ENCODE data around the gene CSF1R. TPM values are rescaled to one million over a fixed set of nuclear protein-coding genes. Genes with fewer than 3 reads are reported as not detected.

Gene CSF1R
- total and polyA plus RNA-seq, 4 donors = 5.4 to 46.2 (median 22.1) TPM

- Histone ChIP-seq H3K27ac (ENCODE audit: low read depth in 1 of 2, low read length in 2 of 2) (no peak overlapping the region), H3K9me3 (ENCODE audit: control insufficient read depth in 4 of 4, low read length in 3 of 4) (no peaks in the 10 kb centered on the region), H3K4me1 (ENCODE audit: control insufficient read depth in 4 of 4, insufficient read depth in 4 of 4, low read length in 3 of 4) (peaks cover 0 to 5% (median 0%) of the 10 kb centered on the region in 4 donors), H3K27me3 (ENCODE audit: control insufficient read depth in 4 of 4, insufficient read depth in 4 of 4, low read length in 3 of 4) (no peaks in the 10 kb centered on the region), H3K36me3 (ENCODE audit: control insufficient read depth in 4 of 4, insufficient read depth in 3 of 4, low read depth in 1 of 4, low read length in 3 of 4) (no peaks in the 10 kb centered on the region), H3K9ac (ENCODE audit: low read depth in 1 of 2, low read length in 2 of 2) (no peak overlapping the region), H3K4me3 (ENCODE audit: low read depth in 1 of 3, low read length in 3 of 3) (no peak overlapping the region)
- TF ChIP-seq RAD21 (IDR thresholded peaks at IDR 0.05) (no peak), GABPA (IDR thresholded peaks at IDR 0.05 in 1 of 2, conservative IDR thresholded peaks at IDR 0.05 in 1 of 2) (no peak), SP1 (IDR thresholded peaks at IDR 0.05) (no peak), TAF1 (conservative IDR thresholded peaks at IDR 0.05) (no peak), HNF4A (conservative IDR thresholded peaks at IDR 0.05) (no peak), FOXA2 (IDR thresholded peaks at IDR 0.05) (no peak), NR2F2 (IDR thresholded peaks at IDR 0.05) (no peak), HNF4G (IDR thresholded peaks at IDR 0.05) (no peak), JUND (IDR thresholded peaks at IDR 0.05) (no peak), YY1 (IDR thresholded peaks at IDR 0.05) (no peak), RXRA (IDR thresholded peaks at IDR 0.05) (no peak), MAX (IDR thresholded peaks at IDR 0.05) (no peak), FOXA1 (IDR thresholded peaks at IDR 0.05) (no peak)
- TF ChIP-seq, protein P1, sequence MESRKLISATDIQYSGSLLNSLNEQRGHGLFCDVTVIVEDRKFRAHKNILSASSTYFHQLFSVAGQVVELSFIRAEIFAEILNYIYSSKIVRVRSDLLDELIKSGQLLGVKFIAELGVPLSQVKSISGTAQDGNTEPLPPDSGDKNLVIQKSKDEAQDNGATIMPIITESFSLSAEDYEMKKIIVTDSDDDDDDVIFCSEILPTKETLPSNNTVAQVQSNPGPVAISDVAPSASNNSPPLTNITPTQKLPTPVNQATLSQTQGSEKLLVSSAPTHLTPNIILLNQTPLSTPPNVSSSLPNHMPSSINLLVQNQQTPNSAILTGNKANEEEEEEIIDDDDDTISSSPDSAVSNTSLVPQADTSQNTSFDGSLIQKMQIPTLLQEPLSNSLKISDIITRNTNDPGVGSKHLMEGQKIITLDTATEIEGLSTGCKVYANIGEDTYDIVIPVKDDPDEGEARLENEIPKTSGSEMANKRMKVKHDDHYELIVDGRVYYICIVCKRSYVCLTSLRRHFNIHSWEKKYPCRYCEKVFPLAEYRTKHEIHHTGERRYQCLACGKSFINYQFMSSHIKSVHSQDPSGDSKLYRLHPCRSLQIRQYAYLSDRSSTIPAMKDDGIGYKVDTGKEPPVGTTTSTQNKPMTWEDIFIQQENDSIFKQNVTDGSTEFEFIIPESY (IDR thresholded peaks at IDR 0.05) = no peak
- TF ChIP-seq, protein P2, sequence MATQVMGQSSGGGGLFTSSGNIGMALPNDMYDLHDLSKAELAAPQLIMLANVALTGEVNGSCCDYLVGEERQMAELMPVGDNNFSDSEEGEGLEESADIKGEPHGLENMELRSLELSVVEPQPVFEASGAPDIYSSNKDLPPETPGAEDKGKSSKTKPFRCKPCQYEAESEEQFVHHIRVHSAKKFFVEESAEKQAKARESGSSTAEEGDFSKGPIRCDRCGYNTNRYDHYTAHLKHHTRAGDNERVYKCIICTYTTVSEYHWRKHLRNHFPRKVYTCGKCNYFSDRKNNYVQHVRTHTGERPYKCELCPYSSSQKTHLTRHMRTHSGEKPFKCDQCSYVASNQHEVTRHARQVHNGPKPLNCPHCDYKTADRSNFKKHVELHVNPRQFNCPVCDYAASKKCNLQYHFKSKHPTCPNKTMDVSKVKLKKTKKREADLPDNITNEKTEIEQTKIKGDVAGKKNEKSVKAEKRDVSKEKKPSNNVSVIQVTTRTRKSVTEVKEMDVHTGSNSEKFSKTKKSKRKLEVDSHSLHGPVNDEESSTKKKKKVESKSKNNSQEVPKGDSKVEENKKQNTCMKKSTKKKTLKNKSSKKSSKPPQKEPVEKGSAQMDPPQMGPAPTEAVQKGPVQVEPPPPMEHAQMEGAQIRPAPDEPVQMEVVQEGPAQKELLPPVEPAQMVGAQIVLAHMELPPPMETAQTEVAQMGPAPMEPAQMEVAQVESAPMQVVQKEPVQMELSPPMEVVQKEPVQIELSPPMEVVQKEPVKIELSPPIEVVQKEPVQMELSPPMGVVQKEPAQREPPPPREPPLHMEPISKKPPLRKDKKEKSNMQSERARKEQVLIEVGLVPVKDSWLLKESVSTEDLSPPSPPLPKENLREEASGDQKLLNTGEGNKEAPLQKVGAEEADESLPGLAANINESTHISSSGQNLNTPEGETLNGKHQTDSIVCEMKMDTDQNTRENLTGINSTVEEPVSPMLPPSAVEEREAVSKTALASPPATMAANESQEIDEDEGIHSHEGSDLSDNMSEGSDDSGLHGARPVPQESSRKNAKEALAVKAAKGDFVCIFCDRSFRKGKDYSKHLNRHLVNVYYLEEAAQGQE (IDR thresholded peaks at IDR 0.05) = no peak
- WGBS = 91% methylated on average over 12 of the region's 12 CpGs
- DNase-seq (ENCODE audit: low spot score) = no peak
These were observed 24.8 kb downstream of the CSF1R start for GRCh38 chr5:150061538-150061995.

GRCh38 chr5:150060471-150060870, 25.9 kb downstream of the CSF1R start:
- Histone ChIP-seq H3K27me3 (ENCODE audit: control insufficient read depth in 4 of 4, insufficient read depth in 4 of 4, low read length in 3 of 4) (no peaks in the 10 kb centered on the region), H3K9me3 (ENCODE audit: control insufficient read depth in 4 of 4, low read length in 3 of 4) (no peaks in the 10 kb centered on the region), H3K4me3 (ENCODE audit: low read depth in 1 of 3, low read length in 3 of 3) (no peak overlapping the region), H3K9ac (ENCODE audit: low read depth in 1 of 2, low read length in 2 of 2) (no peak overlapping the region), H3K4me1 (ENCODE audit: control insufficient read depth in 4 of 4, insufficient read depth in 4 of 4, low read length in 3 of 4) (peaks cover 0 to 2% (median 0%) of the 10 kb centered on the region in 4 donors), H3K36me3 (ENCODE audit: control insufficient read depth in 4 of 4, insufficient read depth in 3 of 4, low read depth in 1 of 4, low read length in 3 of 4) (peaks cover 0 to 2% (median 0%) of the 10 kb centered on the region in 4 donors), H3K27ac (ENCODE audit: low read depth in 1 of 2, low read length in 2 of 2) (no peak overlapping the region)
- WGBS = 79% methylated on average over 7 of the region's 7 CpGs
- no peak for DNase-seq (ENCODE audit: low spot score)
- TF ChIP-seq TAF1 (conservative IDR thresholded peaks at IDR 0.05) (no peak), RXRA (IDR thresholded peaks at IDR 0.05) (no peak), FOXA1 (IDR thresholded peaks at IDR 0.05) (no peak), NR2F2 (IDR thresholded peaks at IDR 0.05) (no peak), YY1 (IDR thresholded peaks at IDR 0.05) (no peak), MAX (IDR thresholded peaks at IDR 0.05) (no peak), SP1 (IDR thresholded peaks at IDR 0.05) (no peak), EGR1 (IDR thresholded peaks at IDR 0.05; ENCODE audit: low read depth in 2 of 2) (no peak), CTCF (IDR thresholded peaks at IDR 0.05; ENCODE audit: low read depth, low read length, missing input control) (no peak), HNF4G (IDR thresholded peaks at IDR 0.05) (no peak), GABPA (IDR thresholded peaks at IDR 0.05 in 1 of 2, conservative IDR thresholded peaks at IDR 0.05 in 1 of 2) (no peak), RAD21 (IDR thresholded peaks at IDR 0.05) (no peak), HNF4A (conservative IDR thresholded peaks at IDR 0.05) (no peak)
- TF ChIP-seq, protein P2 (IDR thresholded peaks at IDR 0.05) = no peak
- TF ChIP-seq, protein P3, sequence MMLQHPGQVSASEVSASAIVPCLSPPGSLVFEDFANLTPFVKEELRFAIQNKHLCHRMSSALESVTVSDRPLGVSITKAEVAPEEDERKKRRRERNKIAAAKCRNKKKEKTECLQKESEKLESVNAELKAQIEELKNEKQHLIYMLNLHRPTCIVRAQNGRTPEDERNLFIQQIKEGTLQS (IDR thresholded peaks at IDR 0.05) = no peak
